Smooth muscle cell (in vitro differentiated cells): ENCODE measurements around the gene DNAH8. TPM values are rescaled to one million over a fixed set of nuclear protein-coding genes. Genes with fewer than 3 reads are reported as not detected.

ENCODE experiments used
- DNase-seq: peaks from one replicate; lab custom pipeline; 2025; ENCODE audit not compliant: unreplicated experiment; lab: John Stamatoyannopoulos, UW
- H2AFZ ChIP-seq: fragments of 200-600 bp; sonication (generic); 2 replicates; pipeline ENCODE4 v1.6.0; 2016; ENCODE audit warnings: antibody characterized with exemption, low read depth, mild to moderate bottlenecking
- H3F3A ChIP-seq: fragments of 200-600 bp; sonication (generic); 2 replicates; pipeline ENCODE4 v1.6.0; 2017; ENCODE audit warnings: antibody characterized with exemption, low read depth
- H3K27ac ChIP-seq: fragments of 200-600 bp; sonication (generic); 2 replicates; pipeline ENCODE4 v1.5.1; 2016; ENCODE audit warnings: low read depth, mild to moderate bottlenecking
- H3K27me3 ChIP-seq: fragments of 200-600 bp; sonication (generic); 2 replicates; pipeline ENCODE4 v1.6.1; 2016; ENCODE audit warnings: low read depth, mild to moderate bottlenecking
- H3K36me3 ChIP-seq: fragments of 200-600 bp; sonication (generic); 2 replicates; pipeline ENCODE4 v1.5.1; 2016; ENCODE audit warnings: low read depth
- H3K4me1 ChIP-seq: fragments of 200-600 bp; sonication (generic); 2 replicates; pipeline ENCODE4 v1.5.1; 2016; ENCODE audit warnings: low read depth
- H3K4me2 ChIP-seq: fragments of 200-600 bp; sonication (generic); 2 replicates; pipeline ENCODE4 v1.6.0; 2016; ENCODE audit warnings: mild to moderate bottlenecking
- H3K4me3 ChIP-seq: fragments of 200-600 bp; sonication (generic); 2 replicates; pipeline ENCODE4 v1.5.1; 2016; ENCODE audit warnings: mild to moderate bottlenecking
- H3K79me2 ChIP-seq: fragments of 200-600 bp; sonication (generic); 2 replicates; pipeline ENCODE4 v1.6.0; 2016; ENCODE audit warnings: low read depth, mild to moderate bottlenecking
- H3K9ac ChIP-seq: fragments of 200-600 bp; sonication (generic); 2 replicates; pipeline ENCODE4 v1.6.0; 2016; ENCODE audit warnings: low read depth
- H3K9me3 ChIP-seq: fragments of 200-600 bp; sonication (generic); replicated peaks from 2 replicates; pipeline ENCODE4 v1.5.1; 2016; ENCODE audit warnings: low read depth
- H4K20me1 ChIP-seq: fragments of 200-600 bp; sonication (generic); 2 replicates; pipeline ENCODE4 v1.6.0; 2016; ENCODE audit warnings: low read depth
- CTCF ChIP-seq: fragments of 200-600 bp; sonication (generic); IDR thresholded peaks from 2 replicates; pipeline ENCODE4 v1.5.1; 2017; ENCODE audit warnings: borderline replicate concordance, mild to moderate bottlenecking, antibody characterized with exemption; ENCODE audit not compliant: insufficient read depth, poor library complexity, severe bottlenecking
- WGBS: methylation state at CpG from one replicate; pipeline ENCODE4 v1.1.7; 2016; ENCODE audit warnings: low lambda C conversion rate; 5-methylcytosine and 5-hydroxymethylcytosine counted together
- polyA plus RNA-seq: library from polyadenylated mRNA; unstranded; fragments of >200 nt; fragmentation: Nextera tagmentation; extraction: Ambion mirVana; gene quantifications from 2 replicates; pipeline ENCODE4 v1.2.1, GENCODE V29; 2016
- total RNA-seq: library from RNA; depleted of rRNA; stranded (reverse); fragments of >200 nt; gene quantifications from 2 replicates; pipeline ENCODE4 v1.2.3, GENCODE V29; 2014

DNAH8 gene
- total and polyA plus RNA-seq, 2 experiments from 2014 or later = not detected

GRCh38 chr6:38676236-38676973 lies 38.7 kb upstream of the DNAH8 start:
- Histone ChIP-seq H3K9ac (no peak overlapping the region), H3K4me3 (no peak overlapping the region), H3F3A (no peaks in the 10 kb centered on the region), H3K27ac (no peak overlapping the region), H3K9me3 (no peaks in the 10 kb centered on the region), H3K4me1 (no peaks in the 10 kb centered on the region), H3K36me3 (peaks cover 14% of the 10 kb centered on the region), H2AFZ (no peak overlapping the region), H3K79me2 (no peaks in the 10 kb centered on the region), H3K4me2 (no peak overlapping the region), H4K20me1 (no peaks in the 10 kb centered on the region), H3K27me3 (no peaks in the 10 kb centered on the region)
- TF ChIP-seq CTCF = no peak
- WGBS = 100% methylated on average over 2 of the region's 2 CpGs
- no peak for DNase-seq

GRCh38 chr6:38676974-38677544 lies 38.1 kb upstream of the DNAH8 start:
- Histone ChIP-seq H2AFZ (no peak overlapping the region), H3K9ac (no peak overlapping the region), H3F3A (no peaks in the 10 kb centered on the region), H3K4me2 (no peak overlapping the region), H4K20me1 (no peaks in the 10 kb centered on the region), H3K27me3 (no peaks in the 10 kb centered on the region), H3K27ac (no peak overlapping the region), H3K79me2 (no peaks in the 10 kb centered on the region), H3K4me3 (no peak overlapping the region), H3K36me3 (peaks cover 20% of the 10 kb centered on the region), H3K4me1 (no peaks in the 10 kb centered on the region), H3K9me3 (no peaks in the 10 kb centered on the region)
- TF ChIP-seq CTCF = no peak
- 89% methylated on average over 1 of the region's 1 CpG for WGBS
- DNase-seq = no peak

GRCh38 chr6:38678178-38678760 lies 36.8 kb upstream of the DNAH8 start:
- Histone ChIP-seq H3F3A (no peaks in the 10 kb centered on the region), H3K36me3 (peaks cover 28% of the 10 kb centered on the region), H3K27ac (no peak overlapping the region), H3K4me2 (no peak overlapping the region), H4K20me1 (no peaks in the 10 kb centered on the region), H3K9me3 (no peaks in the 10 kb centered on the region), H3K9ac (no peak overlapping the region), H3K27me3 (no peaks in the 10 kb centered on the region), H3K4me3 (no peak overlapping the region), H3K4me1 (no peaks in the 10 kb centered on the region), H3K79me2 (no peaks in the 10 kb centered on the region), H2AFZ (no peak overlapping the region)
- DNase-seq = no peak
- no peak for TF ChIP-seq CTCF
- 98% methylated on average over 7 of the region's 7 CpGs for WGBS
